GM21367 (cell line): ENCODE results near the gene CCL3.
"Not testable (repeated sequence)": the region's sequence is repeated elsewhere in the genome, so short reads cannot be mapped to it uniquely, and the experiment has no call there.

ENCODE experiments used
- ATAC-seq: cut with Tn5 transposase; IDR thresholded peaks from one replicate; pipeline ENCODE4 v1.9.1; 2021; ENCODE audit not compliant: unreplicated experiment

Gene CCL3

GRCh38 chr17:36117505-36118382 is 27.8 kb upstream of the CCL3 start:
- no peak for ATAC-seq

DNA sequence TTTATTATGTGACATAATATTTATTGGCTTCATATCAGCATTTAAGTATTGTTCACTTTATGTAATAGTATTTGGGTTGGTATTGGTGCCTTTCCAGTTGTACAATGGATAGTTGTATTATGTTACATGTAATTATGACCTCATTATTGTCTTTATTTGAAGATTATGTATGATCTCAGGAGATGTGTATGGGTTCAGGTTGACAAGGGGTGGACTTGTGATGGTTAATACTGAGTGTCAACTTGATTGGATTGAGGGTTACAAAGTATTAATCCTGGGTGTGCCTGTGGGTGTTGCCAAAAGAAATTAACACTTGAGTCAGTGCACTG is 25.7 kb upstream of the CCL3 start:
- ATAC-seq: not testable (repeated sequence)

DNA sequence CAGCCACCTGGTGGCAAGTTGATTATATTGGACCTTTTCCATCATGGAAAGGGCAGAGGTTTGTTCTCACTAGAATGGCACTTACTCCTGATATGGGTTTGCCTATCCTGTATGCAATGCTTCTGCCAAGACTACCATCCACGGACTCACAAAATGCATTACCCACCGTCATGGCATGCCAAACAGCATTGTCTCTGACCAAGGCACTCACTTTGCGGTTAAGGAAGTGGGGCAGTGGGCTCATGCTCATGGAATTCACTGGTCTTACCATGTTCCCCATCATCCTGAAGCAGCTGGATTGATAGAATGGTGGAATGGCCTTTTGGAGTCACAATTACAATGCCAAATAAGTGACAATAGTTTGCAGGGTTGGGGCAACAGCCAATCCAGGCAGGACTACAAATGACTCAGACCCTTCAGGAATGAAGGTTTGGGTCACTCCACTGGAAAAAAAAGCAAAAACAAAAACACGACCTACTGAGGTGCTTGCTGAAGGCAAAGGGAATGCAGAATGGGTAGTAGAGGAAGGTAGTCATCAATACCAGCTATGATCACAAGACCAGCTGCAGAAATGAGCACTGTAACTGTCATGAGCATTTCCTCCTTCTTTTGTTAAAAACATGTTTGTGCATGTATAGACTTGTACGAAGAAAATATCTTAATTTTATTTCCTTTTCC is 25.2 kb upstream of the CCL3 start:
- ATAC-seq: not testable (repeated sequence)

DNA sequence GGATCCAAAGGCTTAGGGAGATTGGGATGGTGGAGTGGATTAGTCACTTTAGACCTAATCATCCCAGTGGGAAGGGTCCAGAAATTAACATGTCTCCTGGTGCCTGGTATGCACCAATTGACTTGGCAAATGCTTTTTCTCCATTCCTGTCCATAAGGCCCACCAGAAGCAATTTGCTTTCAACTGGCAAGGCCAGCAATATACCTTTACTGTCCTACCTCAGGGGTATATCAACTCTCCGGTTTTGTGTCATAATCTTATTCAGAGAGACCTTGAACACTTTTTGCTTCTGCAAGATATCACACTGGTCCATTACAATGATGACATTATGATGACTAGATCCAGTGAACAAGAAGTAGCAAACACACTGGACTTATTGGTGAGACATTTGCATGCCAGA is 23.2 kb upstream of the CCL3 start:
- ATAC-seq: not testable (repeated sequence)

DNA sequence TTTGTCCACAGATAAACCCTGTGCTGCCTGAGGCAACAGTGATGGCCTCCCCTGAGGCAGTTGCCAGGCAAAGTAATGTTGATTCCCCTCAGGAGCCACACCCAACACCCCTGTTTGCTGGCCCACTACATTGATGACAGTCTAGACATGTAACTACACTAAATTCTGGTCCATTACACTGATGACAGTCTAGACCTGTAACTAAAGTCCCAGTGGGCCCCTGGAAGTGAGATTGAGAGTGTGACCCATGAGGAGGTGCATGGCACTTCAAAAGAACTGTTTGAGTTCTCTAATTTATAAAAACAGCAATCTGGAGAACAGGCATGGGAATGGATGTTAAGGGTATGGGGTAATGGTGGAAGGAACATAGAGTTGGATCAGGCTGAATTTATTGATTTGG is 22.6 kb upstream of the CCL3 start:
- no peak for ATAC-seq

DNA sequence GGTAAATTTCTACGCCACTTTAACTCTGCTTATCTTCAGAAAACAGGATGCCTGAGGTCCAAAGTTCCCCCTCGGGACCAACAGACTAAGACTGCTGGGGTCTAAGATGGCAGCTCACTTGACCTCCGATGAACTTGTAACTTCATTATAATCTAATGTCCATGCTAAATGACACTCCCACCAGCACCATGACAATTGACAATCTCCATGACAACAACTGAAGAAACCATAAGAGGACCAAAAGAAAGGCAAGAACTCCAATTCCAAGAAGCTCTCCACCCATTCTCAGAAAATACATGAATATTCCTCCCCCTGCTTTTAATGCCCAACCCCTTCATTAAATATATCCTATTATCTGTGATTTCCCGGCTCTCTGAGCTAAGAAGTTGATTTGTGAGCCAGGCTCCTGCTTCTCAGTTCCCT is 21.1 kb upstream of the CCL3 start:
- ATAC-seq: no peak

DNA sequence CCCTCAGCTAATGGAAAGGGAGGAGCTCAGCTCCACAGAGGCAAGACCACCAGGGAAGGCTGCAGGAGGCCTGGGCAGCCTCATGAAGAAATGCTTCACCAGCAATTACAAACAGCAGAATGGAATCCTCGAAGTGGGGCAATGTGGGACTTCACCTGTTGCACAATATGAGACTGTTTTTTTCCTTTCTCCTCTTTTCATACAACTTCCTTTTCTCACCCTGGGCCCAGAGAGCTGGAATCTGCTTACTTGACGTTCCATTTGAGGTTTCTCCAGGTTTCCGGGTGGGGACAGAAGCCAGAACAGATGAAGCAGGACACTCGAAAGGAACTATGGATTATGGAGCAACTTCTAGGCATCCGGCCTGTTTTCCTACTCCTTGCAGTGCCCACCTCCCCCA is 18.3 kb upstream of the CCL3 start:
- ATAC-seq: not testable (repeated sequence)

GRCh38 chr17:36107660-36108059 is 17.7 kb upstream of the CCL3 start:
- ATAC-seq: no peak

- no peak for ATAC-seq
Observed at GRCh38 chr17:36106493-36106835, 16.5 kb upstream of the CCL3 start.

DNA sequence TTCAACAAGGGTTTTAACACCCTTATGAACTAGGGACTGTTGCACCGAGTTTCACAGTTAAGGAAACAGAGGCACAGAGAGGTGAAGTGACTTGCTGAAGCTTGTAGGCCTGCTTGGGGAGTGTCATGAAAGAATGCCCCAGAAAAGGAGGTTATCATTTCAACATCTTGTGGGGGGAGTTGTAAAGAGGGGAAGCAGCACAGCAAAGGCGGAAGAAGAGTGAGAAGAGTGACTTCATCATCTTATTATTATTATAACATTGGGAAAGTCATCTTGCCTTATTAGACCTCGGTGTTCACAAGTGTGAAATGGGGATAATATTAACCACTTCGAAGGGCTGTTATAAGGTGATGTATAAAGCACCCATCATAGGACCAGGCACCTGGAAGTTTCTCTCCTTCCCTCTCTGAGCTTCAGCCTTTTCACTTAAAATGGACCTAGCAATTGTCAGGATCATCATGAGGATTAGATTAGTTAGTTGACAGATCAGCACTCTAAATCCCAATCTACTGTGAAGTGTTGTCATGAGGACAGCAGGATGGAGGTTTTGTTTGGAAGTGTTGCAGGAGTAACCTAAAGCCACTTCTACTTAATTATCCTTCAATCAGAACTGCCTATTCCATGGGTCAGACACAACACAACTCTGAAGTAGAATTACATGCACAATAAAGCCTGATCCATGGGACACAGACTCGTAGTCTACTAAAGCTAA is 16.0 kb upstream of the CCL3 start:
- ATAC-seq: no peak

DNA sequence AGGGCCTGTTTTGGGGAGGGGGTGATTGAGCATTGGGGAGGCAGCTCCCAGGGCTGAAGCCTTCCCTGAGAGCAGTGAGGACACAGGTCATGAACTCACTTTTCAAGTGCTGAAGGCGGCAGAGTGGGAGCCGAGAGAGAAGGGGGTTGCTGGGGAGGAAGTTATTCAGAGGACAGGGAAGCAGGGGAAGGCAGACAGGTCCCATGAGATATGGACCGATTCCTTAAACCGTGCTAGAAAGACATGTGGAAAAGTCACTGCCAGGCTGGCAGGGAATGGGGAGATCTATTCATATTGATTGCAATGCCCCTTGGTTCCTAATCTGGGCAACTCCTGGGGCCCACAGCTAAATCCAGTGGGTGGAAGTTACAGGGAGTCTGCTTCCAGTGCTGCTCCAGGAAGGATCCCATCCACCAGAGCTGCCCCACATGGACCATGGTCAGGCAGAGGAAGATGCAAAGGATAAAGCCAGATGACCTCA is 14.8 kb upstream of the CCL3 start:
- ATAC-seq: no peak

GRCh38 chr17:36104246-36104645 is 14.3 kb upstream of the CCL3 start:
- ATAC-seq: not testable (repeated sequence)

- peak; percentile 53 for ATAC-seq
Observed at GRCh38 chr17:36103401-36103975, 13.5 kb upstream of the CCL3 start, which contains the start of gene CCL4. TSS of gene CCL4 (plus strand) at chr17:36103827. CDS start at chr17:36103906, 79 bp downstream.

- ATAC-seq: not testable (repeated sequence)
Observed at GRCh38 chr17:36099004-36099403, 9.1 kb upstream of the CCL3 start.

DNA sequence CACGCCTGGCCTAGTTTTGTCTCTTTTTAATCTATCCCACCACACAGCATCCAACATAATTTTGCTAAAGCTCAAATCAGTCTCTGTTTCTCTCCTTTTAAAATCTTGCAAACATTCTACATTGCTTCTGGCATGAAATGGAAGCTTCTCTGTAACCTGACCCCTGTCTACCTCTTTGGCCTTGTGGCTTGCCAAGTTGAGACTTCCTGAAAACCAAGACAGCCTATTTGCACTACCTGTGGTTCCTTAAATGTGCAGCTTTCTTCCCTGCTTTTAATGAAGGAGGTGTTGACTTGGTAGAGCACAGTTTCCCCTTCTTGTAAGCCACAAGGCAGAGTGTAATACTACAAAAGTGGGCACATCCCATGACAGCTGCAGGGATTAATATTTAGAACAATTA is 6.0 kb upstream of the CCL3 start:
- ATAC-seq: no peak

- no peak for ATAC-seq
Observed at GRCh38 chr17:36094746-36095145, 4.8 kb upstream of the CCL3 start.

DNA sequence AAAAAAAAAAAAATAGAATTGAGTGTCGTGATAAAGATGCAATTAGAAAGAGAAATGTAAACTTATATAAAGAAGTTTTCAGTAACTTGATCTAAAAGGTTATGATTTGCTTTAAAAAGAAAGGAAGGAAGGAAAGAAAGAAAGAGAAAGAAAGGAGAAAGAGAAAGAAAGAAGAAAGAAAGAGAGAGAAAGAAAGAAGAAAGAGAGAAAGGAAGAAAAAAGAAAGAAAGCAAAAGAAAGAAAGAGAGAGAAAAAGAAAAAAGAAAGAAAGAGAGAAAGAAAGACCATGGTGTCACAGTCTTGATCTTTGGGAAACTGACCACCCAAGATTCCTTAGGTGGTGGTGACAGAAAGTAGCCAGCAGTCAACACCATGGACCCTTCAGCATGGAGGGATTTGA is 4.3 kb upstream of the CCL3 start:
- no peak for ATAC-seq

DNA sequence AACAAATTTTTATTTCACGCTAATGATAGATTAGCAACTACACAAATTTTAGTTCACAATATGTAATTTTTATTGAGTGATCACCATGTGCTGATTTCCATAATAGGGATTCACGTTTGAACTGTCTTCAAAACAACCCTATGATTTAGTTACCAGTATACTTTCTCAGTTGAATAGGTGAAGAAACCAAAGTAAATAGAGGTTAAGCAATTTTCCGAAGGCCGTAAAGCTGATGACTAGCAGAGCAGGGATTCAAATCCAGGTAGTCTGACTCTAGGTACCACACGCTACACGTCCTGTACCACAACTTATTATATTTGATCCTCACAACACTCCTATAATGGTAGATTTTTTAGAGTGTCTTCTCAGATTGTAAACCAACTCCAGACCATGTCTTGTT is 2.8 kb upstream of the CCL3 start:
- ATAC-seq: not testable (repeated sequence)

DNA sequence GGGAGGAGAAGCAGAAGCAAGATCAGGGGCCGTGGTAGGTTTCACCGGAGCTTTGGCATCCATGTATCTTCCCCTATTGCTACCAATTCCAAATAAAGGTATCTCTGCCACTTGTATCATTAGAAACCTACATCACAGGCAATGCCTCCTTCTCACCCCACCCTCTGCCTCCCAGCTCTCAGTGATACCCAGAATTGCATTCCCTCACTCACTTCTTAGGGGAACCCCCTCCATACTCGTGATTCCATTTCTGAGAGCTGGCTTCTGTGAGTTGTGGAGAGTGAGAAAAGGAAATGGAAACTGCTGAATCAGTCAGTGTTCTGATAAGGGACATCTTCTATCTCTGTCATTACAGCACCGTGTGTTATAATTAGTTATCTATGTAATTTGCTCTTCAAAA is 2.3 kb upstream of the CCL3 start:
- no peak for ATAC-seq

- ATAC-seq: no peak
Observed at GRCh38 chr17:36089339-36089865, 541 bp downstream of the CCL3 start.

GRCh38 chr17:36088670-36089338 is 1.1 kb downstream of the CCL3 start:
- ATAC-seq: no peak
